HL-60 (cell line): ENCODE data around the gene SUGP2.

Source experiments
- DNase-seq, 2 experiments: peaks; one replicate each; pipeline ENCODE4 v3.0.0-alpha.2; 2010 to 2020; ENCODE audit warnings: low read depth in 1 of 2, low spot score in 1 of 2
- H3K27ac ChIP-seq: fragments of 250-450 bp; sonication (Bioruptor Pico); replicated peaks from 2 replicates; pipeline ENCODE4 v1.5.1; 2020; ENCODE audit warnings: mild to moderate bottlenecking, moderate library complexity
- H3K27me3 ChIP-seq: fragments of 250-450 bp; sonication (Bioruptor Pico); 2 replicates; pipeline ENCODE4 v1.5.1; 2021; ENCODE audit warnings: mild to moderate bottlenecking, moderate library complexity; ENCODE audit not compliant: insufficient read depth, poor library complexity, severe bottlenecking
- H3K4me3 ChIP-seq: replicated peaks from 2 replicates; pipeline ENCODE4 v1.5.1; 2011; ENCODE audit warnings: mild to moderate bottlenecking, control low read depth, low read length; ENCODE audit not compliant: insufficient read depth
- CTCF ChIP-seq: IDR thresholded peaks from one replicate; pipeline ENCODE4 v1.5.1; 2011; ENCODE audit warnings: low read length, control low read depth, inconsistent platforms; ENCODE audit not compliant: insufficient read depth
- GABPA ChIP-seq: IDR thresholded peaks from 2 replicates; pipeline ENCODE4 v1.6.1; 2012; ENCODE audit warnings: low read depth
- POLR2AphosphoS5 ChIP-seq: IDR thresholded peaks from 2 replicates; pipeline ENCODE4 v1.6.1; 2012; ENCODE audit warnings: low read depth
- REST ChIP-seq: IDR thresholded peaks from 2 replicates; pipeline ENCODE4 v1.6.1; 2012; ENCODE audit warnings: low read depth; ENCODE audit not compliant: insufficient replicate concordance
- SPI1 ChIP-seq: IDR thresholded peaks from 2 replicates; pipeline ENCODE4 v1.6.1; 2012; ENCODE audit warnings: low read depth, mild to moderate bottlenecking, borderline replicate concordance

Gene SUGP2

GRCh38 chr19:19022380-19022961, 10.8 kb downstream of the SUGP2 start:
- Histone ChIP-seq H3K27ac (no peak overlapping the region), H3K4me3 (no peak overlapping the region), H3K27me3 (no peaks in the 10 kb centered on the region)
- TF ChIP-seq GABPA: no peak
- TF ChIP-seq REST: no peak
- TF ChIP-seq CTCF: no peak
- no peak for TF ChIP-seq POLR2AphosphoS5
- no peak for TF ChIP-seq SPI1
- DNase-seq: no peak

- TF ChIP-seq SPI1: no peak
- TF ChIP-seq POLR2AphosphoS5: no peak
- no peak for TF ChIP-seq CTCF
- TF ChIP-seq REST: no peak
- no peak for TF ChIP-seq GABPA
- H3K27ac ChIP-seq: no peak overlapping the region
- H3K27me3 ChIP-seq: no peaks in the 10 kb centered on the region
- DNase-seq: no peak
- no peak overlapping the region for H3K4me3 ChIP-seq
Measured at GRCh38 chr19:19021115-19021514, 12.2 kb downstream of the SUGP2 start.

- H3K27me3 ChIP-seq: no peaks in the 10 kb centered on the region
- DNase-seq: no peak
- TF ChIP-seq CTCF: no peak
- no peak for TF ChIP-seq SPI1
- no peak for TF ChIP-seq POLR2AphosphoS5
- H3K4me3 ChIP-seq: no peak overlapping the region
- no peak overlapping the region for H3K27ac ChIP-seq
Measured at GRCh38 chr19:19010551-19010950, 22.8 kb downstream of the SUGP2 start.

GRCh38 chr19:19009951-19010350, 23.4 kb downstream of the SUGP2 start:
- Histone ChIP-seq H3K27me3 (no peaks in the 10 kb centered on the region), H3K4me3 (no peak overlapping the region), H3K27ac (no peak overlapping the region)
- DNase-seq: no peak
- TF ChIP-seq POLR2AphosphoS5 (no peak), REST (no peak), SPI1 (no peak), GABPA (no peak), CTCF (no peak)
